Stimulated activated CD4-positive, alpha-beta T cell treated with anti-CD3 and anti-CD28 coated beads, Interleukin-4, amount 100 ng/mL, for 24 hours (primary cell): Measurements from ENCODE around the gene EVI2B.
"Not testable (repeated sequence)": the region's sequence is repeated elsewhere in the genome, so short reads cannot be mapped to it uniquely, and the experiment has no call there.

ENCODE experiments used
- DNase-seq: peaks from one replicate; pipeline ENCODE4 v3.0.0-alpha.2; 2020

Gene EVI2B, protein sequence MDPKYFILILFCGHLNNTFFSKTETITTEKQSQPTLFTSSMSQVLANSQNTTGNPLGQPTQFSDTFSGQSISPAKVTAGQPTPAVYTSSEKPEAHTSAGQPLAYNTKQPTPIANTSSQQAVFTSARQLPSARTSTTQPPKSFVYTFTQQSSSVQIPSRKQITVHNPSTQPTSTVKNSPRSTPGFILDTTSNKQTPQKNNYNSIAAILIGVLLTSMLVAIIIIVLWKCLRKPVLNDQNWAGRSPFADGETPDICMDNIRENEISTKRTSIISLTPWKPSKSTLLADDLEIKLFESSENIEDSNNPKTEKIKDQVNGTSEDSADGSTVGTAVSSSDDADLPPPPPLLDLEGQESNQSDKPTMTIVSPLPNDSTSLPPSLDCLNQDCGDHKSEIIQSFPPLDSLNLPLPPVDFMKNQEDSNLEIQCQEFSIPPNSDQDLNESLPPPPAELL

DNA sequence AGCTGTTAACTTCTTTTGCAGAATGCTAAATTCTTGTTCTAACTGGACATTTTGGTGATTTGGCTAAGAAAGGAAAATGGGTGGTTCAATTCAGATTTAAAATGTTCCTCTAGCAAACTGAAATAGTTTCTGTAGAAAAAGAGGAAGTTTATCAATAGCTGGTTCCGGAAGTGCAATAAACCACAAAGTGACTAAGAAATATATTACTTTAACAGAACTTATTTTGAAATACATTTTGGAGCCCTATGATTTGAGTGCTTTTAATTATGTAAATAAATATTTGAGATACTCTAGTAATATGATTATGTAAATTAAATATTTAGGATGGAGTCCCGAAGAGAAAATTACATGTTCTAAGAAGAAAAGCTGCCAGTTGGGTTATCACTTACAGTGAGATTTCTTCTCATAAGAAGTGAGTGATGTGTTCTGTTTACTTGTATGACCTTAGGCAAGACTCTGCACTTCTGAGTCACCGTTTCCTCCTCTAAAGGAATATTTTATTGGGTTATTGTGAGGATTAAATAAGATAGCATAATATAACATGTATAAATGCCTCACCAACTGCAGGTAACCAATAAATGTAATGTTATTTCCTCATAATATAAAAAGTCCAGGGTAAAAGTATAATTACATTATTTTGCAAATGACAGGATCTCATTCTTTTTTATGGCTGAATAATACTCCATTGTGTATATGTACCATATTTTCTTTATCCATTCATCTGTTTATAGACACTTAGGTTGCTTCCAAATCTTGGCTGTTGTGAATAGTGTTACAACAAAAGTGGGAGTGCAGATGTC lies at the start of gene EVI2B:
EVI2B (minus strand) TSS at position 73 of the 800 bp plus-strand sequence. CDS start 8,445 bp downstream, outside the sequence.
- DNase-seq = peak; percentile 31

DNA sequence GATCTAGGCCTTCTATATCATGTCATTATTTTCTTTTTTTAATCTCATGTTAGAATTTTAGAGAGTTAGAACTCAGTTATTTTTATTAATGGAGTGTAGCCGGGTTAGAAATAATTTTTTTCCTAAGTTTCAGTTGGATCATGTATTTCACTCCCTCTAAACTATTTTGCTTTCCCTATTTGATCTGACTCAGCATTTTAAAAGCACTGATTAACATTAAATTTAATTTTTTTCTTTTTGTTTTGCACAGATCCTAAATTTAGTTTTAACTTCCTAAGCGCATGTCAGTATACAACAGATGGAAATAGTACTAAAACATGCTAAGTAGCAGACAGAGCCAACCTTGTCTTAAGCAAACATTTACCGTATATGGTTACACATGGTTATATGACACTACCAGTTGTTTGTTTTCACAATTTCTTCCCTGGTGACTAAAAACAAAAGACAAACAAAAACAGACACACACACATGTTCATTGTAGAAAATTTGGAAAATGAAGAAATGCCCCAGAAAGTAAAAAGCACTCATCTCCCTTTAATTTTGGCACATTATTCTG lies 44.1 kb upstream of the EVI2B start:
- no peak for DNase-seq

DNA sequence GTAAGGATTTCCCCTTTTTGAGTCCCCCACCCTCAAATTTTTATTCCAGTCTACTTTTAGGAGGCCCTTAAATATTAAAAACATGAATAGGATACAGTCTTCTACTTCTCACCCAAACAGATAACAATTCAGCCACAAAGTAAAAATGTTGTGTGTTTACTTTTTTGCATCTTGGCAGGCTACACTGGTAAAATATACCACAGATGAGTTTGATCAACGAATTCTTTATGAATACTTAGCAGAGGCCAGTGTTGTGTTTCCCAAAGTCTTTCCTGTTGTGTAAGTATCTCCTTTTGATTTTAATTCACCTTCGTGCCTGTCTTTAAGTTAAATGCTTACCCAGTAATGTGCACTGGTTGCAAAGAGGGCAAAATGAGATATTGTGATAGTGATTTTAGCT lies 43.2 kb upstream of the EVI2B start:
- DNase-seq = no peak

DNA sequence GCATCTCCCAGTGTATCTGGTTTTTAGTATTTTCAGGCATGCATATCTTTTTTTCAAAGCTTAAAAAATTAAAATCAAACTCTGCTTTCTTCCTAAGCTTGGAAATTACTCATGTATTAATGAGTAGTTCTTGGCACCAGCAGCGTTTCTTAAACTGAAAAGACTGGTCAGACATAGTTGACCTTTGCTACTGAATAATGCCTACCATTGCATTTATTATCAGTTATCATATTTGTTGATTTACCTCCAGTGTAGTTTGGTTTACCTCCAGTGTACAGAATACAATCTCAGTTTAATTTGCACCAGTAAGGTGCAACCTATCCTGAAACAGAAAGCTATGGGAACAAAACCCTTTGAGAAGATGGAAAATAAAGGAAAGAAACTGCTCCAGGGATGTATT lies 42.1 kb upstream of the EVI2B start:
- DNase-seq = no peak

DNA sequence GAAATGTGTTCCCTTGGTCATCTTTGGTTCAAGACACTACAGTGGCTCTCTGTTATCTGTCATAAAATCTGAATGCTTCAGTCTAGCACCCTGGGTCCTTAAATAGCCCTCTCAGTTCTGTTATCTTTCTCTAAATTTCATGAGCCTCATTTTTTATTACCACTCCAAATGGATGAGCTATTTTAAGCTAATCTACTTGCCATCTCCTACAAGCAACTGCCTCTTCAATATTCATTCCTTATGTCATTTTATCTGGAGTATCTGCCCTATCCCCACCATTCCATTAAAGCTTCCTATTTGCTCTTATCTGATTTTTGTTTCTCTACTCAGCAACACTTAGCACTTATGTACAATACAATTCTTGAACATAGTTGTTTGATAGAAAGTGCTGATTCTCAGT lies 35.6 kb upstream of the EVI2B start:
- DNase-seq = no peak

DNA sequence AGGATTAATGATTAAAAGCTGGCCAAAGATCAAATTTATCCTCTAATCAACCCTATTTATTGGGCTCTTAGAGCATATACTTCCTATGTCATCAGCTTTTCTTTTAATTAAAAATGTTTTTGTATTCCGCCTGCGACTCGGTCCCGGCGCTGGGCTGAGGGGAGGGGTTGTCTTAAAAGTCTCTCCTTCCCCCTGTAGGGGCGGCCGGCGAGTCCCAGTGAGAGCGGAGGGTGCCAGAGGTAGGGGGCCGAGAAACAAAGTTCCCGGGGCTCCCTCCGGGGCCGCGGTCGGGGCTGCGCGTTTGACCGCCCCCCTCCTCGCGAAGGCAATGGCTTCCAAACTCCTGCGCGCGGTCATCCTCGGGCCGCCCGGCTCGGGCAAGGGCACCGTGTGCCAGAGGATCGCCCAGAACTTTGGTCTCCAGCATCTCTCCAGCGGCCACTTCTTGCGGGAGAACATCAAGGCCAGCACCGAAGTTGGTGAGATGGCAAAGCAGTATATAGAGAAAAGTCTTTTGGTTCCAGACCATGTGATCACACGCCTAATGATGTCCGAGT lies 31.4 kb upstream of the EVI2B start:
- not testable (repeated sequence) for DNase-seq

DNA sequence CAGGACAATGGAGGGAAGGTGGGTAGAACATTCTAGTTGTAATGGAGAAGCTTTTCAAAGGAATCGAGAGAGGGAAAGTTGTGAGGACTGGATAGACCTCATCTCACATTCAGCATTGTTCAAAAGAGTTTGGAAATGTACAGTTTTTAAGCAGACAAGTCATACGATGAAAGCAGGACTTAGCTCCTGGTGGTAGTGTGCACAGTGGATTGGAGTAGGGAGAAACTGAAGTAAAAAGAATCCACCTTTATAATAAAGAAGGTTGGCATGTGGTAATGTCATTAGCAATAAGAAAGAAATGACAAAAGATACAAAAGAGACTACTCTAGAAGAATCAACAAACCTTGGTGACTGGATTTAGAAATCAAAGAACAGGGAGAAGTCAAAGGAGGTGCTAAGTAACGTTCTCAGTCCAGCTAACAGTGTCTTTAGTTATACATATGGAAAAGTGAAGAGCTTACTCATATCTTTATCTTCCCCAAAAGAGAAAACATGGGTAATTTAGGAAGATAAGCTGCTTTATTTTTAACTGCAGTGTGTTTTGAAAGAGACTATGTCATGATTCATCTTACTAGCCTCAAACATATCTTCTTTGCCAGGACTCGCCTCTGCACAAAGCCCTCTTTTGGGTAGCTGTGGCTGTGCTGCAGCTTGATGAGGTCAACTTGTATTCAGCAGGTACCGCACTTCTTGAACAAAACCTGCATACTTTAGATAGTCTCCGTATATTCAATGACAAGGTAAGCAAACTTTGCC lies 26.2 kb upstream of the EVI2B start:
- DNase-seq = no peak

DNA sequence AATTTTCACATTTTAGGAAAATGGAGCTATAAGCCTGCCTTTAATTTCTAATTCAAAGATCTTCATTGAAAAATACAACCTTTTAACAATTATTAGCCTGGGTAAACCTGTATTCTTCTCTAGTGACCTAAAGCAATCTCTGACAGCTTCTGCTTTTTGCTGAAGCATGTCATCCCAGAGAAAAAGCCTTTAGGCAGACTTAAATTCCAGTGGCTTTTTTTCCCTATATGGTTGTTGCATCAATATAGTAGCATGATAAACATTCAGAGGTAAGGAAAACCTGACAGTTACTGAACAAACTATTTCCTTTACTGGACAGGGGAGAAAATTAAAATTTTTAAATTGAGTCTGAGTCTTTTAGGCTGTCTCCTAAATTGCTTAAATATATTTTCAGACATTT lies 15.4 kb upstream of the EVI2B start:
- DNase-seq = no peak

DNA sequence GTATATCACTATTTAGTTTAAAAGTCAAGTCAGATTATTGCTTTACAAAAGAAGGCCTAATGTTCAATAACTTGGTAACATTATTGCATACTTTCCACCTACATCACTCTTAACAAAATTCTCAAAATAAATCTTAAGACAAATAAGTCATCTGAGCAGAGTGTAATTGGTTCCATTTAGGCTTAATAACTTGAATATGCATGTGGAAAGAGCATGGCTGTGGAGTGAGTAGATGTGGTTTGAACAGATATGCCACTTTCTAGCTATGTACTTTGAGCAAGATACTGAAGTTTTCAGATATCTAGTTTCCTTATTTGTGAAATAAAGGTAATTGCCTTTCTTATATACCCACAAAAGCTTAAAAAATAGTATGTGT lies 14.3 kb upstream of the EVI2B start:
- DNase-seq = no peak

DNA sequence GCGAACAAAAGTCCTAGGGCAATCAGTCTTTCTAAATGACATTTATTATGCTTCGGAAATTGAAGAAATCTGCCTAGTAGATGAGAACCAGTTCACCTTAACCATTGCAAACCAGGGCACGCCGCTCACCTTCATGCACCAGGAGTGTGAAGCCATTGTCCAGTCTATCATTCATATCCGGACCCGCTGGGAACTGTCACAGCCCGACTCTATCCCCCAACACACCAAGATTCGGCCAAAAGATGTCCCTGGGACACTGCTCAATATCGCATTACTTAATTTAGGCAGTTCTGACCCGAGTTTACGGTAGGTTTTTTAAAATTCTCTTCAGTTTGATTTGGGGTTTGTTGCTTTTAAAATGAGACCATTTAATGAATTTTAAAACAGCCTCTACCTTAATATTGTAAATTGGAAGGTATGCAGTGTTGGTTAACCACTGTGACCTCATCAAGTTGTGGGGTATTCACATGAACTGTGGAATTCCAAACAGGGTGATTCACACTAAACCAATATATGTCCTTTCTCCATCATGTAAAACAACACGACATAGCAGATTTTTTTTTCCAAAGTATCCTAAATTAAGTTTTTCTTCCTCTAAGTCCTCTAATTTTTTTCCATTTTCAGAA lies 13.8 kb upstream of the EVI2B start:
- no peak for DNase-seq

DNA sequence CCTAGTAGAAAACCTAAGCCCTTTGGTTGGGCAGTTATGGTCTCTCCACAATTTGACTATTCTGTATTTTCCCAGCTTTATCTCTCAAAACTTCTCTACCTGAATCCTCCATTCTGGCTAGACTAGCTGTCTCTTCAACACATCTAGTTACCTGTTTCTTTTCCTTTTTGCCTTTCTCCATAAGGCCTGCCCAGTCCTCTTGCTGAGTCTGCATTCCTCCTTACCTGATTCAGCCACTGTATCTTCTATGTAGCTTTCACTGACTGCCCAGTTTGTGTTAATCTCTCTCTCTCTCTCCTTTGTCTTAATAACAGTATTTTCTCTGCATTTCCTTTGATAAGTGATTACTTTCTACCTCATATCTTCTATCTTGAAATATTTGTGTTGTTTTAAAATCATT lies 9.7 kb upstream of the EVI2B start:
- DNase-seq = no peak

DNA sequence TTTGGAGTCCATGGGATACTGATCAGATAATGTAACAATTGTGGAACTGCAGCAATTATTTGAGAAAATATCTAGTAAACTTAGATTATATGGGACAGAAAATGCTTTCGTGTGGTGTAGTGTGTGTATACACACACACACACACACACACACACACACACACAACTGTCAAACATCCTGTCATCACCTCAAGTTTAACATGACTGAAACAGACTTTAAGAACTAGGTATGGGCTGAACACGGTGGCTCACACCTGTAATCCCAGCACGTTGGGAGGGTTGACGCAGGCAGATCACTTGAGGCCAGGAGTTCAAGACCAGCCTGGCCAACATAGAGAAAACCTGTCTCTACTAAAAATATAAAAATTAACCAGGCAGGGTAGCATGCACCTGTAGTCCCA lies 8.1 kb upstream of the EVI2B start:
- peak; percentile 23 for DNase-seq

DNA sequence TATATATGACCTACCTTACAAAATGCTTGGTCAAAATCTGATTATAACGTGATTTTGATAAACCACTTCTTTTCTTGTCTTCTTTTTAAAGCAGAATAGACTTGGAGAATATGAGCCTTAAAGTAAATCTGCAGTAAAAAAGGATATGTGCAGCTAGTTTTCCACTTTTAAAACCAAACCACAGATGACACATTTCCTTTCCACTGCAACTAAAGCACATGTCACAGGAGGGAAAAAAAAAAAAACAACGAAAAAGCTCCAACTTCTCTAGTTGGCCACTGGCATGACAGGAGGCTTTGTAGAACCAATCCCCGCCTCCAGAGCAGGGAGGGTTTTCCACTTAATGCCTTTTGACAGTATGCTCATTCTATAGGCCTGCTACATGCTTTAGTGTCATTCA lies 7.6 kb upstream of the EVI2B start, which contains the start of gene EVI2A:
EVI2A (minus strand) TSS at position 142 of the 400 bp plus-strand sequence. CDS start 2,609 bp downstream, outside the sequence.
- DNase-seq = peak; percentile 85

DNA sequence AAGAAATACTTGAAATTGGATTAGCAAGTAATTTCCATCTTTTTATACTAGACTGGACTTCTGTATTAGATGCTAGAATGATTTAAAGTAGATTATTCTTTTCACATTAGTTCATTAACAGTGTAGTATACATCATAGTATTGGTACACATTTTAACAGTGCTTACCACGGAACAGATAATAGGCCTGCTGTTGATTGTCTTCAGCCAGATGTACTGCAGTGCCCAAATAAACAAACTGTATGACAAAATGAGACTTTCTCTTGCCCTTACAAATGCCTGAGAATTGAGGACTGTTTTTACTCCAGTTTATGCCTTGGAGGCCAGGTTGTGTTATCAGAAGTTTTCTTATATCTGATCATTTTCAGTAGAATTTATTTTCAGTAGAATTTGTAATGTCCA lies 6.9 kb upstream of the EVI2B start:
- DNase-seq = no peak

DNA sequence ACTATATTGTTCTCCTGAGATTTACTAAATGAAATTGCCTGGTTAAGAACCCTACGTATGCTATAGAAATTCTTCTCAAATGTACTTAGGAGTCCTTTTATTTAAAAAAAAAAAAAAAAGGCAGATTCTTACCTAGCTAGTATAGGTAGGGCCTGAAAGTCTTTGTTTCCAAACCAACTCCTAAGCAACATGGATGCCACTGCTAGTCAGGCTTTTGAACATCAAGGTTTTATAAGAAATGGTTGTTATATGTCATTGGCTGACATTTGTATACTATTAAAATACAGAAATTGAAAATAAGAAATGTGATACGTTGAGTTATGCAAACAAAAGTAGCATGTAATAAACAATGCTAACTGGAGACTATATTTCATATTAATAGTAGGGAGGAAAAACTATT lies 6.4 kb upstream of the EVI2B start:
- DNase-seq = no peak

DNA sequence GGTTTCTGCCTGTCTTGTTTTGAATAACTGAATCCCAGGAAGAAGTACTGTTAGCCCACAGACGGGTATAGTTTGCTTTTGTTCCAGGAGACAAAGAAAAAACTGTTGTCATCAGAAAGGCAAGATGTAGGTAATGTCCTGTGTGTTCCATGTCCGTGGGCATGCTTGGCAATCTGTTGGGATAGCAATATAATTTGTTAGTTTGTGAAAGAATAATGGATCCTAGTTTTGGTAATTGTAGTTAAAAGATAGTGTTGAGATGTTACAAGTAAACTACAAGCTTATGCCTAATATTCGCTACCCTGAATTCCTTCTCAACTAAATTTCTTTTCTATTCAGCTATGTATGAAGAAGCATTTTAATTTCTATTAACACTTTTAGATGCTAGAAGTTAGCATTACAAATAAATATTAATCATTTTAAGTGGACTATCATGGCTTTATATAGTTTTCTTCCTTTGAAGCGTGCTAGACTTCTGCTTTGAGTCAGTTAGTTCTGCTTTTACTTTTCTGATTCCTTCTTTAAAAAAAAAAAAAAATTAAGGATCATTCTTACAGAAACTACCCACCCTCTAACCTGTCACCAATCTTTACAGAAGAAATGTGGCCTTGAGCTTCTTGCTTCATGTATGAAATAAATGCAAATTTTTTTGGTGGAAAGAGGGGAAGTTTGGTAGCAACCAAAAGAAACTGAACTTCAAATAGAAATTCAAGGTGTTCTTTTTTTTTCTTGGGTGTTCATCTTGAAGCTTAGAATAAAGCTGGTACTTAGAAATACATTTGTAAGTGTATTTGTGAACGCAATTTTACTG lies 5.2 kb upstream of the EVI2B start:
- no peak for DNase-seq

DNA sequence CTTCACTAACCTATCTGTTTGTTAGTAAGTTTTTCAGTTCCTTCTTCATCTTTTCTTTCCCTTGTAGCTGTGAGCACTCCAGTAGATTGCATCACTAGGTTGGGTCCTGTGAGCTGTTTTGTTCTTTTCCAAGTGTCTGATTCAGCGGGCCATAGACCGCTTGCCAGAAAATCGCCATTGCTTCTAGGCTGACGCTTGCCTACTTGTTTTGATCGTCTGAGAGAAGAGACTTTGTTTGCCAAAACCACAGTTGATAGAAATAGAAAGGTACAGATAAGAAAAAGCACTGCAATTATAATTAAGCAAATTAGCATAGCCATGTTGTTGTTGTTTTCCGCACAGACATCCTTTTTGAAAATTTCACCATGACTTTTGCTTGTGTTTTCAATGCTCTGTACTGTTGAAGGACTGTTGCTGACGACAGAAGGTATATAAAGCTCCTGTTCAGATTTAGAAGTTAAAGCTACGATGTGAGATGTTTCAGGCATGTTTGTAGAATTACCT lies 4.5 kb upstream of the EVI2B start:
- DNase-seq = peak; percentile 70

DNA sequence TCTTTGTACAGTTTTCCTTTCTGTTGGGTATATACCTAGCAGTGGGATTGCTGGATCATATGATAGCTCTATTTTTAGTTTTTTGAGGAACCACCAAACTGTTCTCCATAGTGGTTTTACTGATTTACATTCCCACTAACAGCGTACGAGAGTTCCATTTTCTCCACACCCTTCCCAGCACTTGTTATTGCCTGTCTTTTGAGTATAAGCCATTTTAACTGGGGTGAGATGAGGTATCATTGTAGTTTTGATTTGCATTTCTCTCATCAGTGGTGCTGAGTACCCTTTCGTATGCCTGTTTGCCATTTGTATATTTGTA lies 887 bp upstream of the EVI2B start:
- DNase-seq = no peak

DNA sequence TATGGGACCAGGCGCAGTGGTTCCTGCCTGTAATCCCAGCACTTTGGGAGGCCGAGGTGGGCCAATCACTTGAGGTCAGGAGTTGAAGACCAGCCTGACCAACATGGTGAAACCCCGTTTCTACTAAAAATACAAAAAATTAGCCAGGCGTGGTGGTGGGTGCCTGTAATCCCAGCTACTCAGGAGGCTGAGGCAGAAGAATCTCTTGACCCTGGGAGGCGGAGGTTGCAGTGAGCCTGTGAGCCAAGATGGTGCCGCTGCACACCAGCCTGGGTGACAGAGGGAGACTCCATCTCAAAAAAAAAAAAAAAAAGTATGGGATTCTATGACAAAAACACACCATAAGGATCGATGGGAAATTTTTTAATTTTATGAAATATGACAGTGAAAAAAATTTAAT lies 1.6 kb downstream of the EVI2B start:
- DNase-seq = peak; percentile 27

DNA sequence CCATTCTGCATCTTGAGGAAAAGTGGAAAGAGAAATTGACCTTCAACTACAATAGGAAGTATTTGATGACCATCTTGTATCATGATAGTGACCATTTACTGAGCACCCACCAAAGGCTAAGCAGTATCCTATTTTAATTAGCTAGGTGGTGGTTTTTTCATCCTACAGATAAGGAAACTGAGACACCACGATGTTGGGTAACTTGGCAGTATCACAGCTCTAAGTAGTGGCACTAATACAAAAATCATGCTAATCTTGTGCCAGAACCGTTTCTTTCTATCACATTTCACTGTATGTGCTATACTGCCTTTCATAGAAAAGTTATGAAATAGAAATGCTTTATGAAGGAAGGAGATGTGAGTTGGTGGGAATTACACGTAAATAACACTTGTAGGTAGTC lies 2.3 kb downstream of the EVI2B start:
- DNase-seq = no peak

DNA sequence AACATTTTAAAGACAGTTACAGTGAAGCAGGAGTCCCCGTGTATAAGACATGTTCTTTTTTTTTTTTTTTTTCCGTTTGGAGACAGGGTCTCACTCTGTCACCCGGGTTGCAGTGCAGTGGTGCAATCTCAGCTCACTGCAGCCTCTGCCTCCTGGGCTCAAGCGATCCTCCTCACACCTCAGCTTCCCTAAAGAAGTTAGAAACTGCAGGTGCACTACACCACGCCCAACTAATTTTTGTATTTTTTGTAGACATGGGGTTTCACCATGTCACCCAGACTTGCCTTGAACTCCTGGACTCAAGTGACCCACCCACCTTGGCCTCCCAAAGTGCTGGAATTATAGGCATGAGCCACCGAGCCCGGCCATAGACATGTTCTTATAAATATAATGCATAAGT lies 3.0 kb downstream of the EVI2B start:
- no peak for DNase-seq
